Activated naive CD8-positive, alpha-beta T cell treated with anti-CD3 and anti-CD28 coated beads, Interleukin-2, amount 50 U/mL, for 16 hours (primary cell): ENCODE data around the gene ST3GAL3.
A peak's percentile ranks its signal among the peaks of the same experiment; 100 is the strongest.

Experiments used
- DNase-seq: peaks from one replicate; pipeline ENCODE4 v3.0.0-alpha.2; 2020; ENCODE audit warnings: low read depth, low spot score

Gene ST3GAL3

DNA sequence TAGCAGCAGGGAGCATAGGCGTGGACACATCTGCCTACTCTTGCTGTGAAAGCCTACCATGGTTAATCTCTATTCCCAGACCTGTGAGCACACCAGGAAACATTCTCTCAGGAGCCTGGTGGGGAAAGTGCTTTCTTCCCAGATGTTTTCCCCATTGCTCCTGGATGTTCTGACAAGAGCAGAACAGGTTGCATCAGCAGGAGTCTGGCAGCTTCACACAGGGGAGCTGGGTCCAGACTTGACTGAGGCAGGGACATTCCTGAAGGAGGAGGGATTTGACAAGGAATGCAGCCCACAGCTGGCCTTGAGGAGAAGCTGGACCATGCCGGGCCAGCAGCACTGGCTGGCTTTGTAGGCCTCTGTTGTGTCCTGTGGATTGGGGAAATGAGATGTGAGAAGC is 205.3 kb downstream of the ST3GAL3 start:
- no peak for DNase-seq

DNA sequence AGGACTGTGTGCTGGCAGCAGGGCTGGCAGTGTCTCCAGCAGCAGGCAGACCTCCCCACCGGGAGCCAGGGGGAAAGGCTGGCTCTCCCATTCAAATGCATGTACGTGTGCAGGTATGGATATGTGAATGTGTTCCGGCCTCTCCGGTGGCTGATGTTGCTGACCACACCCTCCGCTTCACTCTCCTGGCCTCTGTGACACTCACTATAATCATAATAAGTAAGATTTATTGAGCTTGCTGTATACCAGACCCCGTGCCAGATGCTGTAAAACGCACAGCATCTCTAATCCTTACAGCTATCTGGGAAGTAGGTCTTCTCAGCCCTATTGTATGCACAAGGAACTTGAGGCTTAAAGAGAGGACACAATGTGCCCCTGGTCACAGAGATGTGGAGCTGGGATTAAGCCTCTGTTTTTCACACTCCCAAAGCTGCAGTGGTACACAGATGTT is 205.7 kb downstream of the ST3GAL3 start:
- DNase-seq: no peak

DNA sequence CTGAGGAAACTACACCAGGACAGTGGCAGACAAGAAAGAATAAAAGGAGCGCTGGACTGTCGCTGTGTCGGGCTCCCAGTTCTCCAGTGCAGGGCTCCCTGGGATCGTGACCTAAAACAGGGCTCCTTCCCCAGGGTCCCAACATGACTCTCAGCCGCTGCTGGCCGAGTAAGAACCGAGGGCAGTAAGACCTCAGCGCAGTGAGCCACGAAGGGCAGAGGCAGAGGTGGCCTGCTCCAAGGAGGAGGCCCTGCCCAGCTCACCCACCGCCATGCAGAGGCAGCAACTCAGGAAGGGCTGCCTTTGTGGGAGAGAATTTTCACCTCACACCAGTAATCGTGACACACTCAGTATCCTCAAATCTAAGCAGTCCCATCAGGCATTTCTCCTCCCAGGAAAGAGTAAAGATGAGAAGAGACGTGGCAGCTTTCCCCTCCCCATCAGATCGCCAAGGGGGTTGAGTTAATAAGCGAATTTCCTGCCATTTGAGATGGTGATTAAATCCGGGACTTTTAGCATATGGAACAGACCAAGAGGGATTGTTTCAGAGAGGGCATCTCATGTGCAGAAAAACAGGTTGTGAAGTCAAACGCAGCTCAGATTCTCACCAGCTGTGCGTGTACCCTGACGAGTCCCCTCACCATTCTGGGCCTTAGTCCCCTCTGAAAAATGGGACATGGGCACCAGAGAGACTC is 206.5 kb downstream of the ST3GAL3 start:
- no peak for DNase-seq

DNA sequence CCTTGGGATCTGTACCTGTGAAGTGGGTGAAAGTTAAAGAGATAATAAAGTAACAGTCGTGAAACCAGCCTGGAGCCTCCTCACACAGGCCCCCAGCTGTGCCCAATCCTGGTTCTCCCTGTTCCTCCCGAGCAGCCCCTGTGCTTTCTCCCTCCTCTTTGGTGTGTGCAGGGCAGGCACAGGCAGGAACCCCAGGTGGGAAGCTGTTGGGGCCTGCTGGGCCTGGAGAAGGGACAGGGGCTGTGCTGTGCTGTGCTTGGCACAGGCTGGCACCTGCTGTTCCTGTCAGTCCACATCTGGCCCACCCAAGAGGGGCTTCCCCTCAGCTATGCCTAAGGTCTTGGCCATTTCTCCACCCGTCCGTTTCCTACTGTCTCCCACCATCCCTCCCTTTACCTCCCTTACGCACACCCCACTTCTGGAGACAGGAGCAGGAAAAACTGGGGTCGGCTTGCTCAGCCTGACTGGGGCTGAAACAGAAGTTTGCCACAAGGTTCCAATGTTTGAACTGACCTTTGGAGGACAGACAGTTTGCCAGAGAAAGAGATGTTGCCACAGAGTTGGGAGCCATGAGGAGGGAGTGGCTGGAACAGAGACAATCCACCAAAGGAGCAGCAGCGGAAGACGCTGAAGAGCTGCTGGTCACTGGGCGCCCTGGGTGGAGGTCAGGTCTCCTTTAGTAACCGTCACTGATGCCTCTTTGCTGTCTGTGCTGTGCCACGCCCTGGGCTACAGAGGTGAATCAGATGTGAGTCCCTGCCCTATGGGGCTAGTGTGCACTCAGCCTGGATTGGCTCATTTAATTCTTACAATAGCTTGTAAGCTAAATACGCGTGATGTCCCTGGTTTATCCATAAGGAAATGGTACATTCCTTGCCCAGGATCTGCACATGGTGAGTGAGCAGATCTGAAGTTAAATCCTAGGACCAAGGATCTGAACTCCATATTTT is 207.5 kb downstream of the ST3GAL3 start:
- DNase-seq: no peak

DNA sequence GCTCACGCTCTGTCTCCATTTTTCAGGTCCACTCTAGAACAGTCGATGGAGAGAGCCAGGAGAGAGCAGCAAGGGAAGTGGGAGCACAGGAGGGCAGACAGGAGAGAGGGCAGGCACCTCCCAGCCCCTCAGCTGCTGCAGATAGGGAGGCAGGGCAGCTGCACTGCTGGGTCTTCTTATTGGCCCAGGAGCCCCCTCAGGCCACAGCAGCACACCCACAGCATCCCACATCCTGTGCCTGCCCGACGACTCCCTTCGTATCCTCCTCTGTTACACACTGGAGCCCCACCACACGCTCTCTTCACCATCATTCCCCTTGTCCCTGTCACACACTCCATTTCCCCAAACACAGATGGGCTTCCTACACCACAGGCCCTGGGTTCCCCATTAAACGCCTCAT is 212.6 kb downstream of the ST3GAL3 start:
- DNase-seq: no peak

DNA sequence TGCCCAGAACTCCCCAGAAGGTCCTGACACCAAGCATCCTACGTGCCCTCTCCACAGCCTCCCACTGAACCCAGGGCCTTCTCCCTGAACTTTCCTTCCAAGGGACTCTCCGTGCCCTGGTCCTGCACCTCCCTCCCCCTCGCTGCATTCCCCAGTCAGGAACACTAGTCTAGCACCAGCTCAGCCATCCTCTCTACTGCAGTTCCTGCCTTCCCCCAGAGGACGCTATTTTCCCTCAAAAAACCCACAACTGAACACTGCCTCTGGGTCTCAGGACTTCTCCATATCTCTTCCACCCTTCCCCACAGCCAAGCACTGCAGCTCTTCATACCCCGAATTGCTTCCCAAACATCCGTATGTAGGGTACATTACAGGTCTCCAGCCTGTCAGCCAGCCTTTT is 213.7 kb downstream of the ST3GAL3 start:
- DNase-seq: no peak

DNA sequence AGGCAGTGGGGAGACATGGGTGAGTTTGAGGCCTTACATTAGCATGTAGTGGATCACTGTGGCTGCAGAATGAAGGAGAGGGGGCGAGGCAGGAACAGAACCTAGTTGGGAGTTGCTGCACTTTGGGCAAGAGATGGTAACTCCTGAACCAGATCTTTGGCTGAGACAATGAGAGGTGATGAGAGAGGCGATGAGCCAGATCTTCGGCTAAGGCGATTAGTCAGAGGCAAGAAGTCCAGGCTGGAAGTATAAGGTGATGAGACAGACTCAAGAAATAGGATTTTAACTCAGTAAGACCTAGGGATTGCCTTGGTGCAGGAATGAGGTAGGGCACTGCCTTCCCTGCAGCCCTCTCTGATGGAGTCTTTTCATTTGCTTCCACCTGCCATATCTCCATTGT is 217.2 kb downstream of the ST3GAL3 start:
- DNase-seq: no peak

DNA sequence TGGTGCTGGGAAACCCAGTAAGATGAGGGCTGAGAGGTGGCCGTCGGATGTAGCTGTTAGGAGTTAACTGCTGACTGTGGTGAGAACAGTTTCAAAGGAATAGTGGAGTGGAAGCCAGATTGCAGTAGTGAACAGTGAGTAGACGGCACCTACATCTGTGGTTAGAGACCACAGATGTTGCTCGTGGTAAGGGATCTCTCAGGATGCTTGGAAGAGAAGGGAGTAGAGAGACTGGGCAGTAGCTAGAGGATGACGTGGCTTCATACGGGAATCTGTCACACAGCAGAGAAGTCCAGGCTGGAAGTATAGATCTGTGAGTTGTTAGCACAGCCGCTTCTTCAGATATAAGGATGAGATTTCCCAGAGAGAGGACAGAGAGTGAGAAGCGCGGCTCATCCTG is 218.5 kb downstream of the ST3GAL3 start:
- DNase-seq: no peak

DNA sequence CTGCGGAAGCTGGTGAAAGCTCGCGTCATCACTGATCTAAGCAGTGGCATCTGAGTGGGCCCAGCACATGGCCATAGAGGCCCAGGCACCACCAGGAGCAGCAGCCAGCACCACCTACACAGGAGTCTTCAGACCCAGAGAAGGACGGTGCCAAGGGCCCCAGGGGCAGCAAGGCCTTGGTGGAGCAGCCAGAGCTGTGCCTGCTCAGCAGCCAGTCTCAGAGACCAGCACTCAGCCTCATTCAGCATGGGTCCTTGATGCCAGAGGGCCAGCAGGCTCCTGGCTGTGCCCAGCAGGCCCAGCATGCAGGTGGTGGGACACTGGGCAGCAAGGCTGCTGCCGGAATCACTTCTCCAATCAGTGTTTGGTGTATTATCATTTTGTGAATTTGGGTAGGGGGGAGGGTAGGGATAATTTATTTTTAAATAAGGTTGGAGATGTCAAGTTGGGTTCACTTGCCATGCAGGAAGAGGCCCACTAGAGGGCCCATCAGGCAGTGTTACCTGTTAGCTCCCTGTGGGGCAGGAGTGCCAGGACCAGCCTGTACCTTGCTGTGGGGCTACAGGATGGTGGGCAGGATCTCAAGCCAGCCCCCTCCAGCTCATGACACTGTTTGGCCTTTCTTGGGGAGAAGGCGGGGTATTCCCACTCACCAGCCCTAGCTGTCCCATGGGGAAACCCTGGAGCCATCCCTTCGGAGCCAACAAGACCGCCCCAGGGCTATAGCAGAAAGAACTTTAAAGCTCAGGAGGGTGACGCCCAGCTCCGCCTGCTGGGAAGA is 223.0 kb downstream of the ST3GAL3 start:
- no peak for DNase-seq

DNA sequence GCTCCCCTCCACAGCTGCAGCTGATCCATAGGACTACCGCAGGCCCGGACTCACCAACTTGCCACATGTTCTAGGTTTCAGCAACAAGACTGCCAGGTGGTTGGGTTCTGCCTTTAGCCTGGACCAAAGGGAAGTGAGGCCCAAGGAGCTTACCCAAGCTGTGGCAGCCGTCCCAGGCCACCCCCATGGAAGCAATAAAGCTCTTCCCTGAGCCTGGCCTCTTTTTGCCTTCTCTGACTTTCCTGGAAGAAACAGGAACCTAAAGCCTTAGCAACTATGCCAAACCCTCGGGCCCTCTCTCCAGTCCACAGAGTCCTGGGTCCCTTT is 223.6 kb downstream of the ST3GAL3 start:
- no peak for DNase-seq

DNA sequence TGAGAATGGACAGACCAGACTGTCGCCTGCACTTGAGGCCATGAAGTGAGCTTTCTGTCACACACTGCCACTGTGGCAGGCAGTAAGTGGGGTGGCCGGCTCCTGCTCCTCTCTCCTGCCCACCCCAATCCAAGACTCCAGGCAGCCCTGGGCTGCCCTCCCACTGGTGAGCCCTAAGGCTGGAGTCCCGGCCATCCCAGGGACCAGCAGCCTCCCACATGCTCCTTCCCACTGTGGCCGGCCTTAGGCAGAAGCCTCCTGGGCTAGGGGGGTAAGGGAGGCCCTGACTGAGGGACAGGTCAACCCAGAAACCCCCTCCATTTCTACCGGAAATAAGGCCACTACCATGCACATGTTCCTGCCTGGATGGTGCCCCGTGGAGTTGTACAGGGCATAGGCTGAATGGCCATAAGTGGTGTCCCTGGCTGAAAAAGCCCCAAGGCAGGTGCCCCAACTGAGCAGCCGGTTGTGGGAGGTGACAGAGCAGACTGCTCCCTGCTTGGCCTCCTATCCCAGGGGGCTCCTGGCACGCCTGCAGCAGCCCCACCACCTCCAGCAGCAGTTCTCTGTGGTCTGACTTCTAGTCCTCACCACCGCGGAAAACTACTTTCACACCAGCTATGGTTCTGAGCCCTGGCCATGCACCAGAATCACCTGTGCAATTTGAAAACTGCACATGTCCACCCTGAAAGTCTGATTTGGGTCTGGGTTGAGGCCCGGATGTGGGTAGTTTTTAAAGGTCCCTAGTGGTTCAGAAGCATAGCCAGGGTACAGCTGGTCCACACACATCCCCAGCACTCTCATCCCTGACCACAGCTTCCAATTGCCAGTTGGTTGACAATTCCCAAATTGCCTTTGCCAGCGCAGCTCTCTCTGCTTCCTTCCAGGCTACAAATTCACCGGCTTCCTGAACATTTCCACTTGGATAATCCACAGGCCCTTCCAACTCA is 224.7 kb downstream of the ST3GAL3 start:
- DNase-seq: no peak

DNA sequence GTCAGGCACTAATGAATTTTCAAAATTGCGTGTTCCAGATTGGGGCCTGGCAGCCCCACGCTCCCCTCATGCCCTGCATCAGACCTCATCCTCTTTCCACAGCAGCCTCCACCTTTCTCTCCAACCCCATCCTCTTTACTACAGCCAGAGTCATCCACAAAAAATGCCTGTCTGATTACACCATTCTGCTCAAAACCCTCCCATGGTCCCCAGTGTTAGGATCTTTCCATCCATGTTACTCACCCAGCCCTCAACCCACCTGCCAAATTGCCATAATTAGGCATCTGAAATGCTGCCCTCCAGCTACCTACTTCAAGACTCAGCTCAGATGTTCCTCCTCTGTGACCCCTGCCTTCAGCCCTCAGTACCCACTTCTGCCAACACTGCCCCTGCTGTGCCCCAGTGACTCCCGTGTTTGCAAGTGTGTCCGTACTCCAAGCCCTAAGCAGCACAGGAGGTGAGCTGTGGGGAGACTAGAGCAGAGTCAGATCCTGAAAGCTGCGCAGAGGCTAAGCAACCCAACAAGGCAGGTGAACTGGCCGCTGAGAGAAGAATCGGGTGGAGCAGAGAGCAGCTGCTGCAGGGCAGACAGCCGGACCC is 225.6 kb downstream of the ST3GAL3 start:
- no peak for DNase-seq

DNA sequence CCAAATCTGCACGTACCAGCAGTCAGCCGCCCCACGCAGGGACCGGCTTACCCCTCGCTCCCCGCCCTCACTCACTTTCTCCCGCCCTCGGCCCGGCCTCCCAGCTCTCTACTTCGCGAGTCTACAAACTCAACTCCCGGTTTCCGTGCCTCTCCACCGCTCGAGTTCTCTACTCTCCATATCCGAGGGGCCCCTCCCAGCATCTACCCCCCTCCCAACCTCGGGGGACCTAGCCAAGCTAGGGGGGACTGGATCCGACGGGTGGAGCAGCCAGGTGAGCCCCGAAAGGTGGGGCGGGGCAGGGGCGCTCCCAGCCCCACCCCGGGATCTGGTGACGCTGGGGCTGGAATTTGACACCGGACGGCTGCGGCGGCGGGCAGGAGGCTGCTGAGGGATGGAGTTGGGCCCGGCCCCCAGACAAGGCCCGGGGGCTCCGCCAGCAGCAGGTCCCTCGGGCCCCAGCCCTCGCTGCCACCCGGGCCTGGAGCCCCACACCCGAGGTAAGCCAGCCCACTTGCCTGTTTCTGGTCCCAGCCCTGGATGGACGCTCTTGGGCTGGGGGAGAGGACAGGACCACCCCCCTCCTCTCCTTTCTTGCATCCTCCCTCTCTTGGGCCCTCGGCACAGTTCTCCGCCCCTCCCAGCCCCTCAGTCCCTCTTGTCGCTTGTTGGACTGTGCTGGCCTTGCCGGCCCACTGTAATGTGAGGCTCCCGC is 226.2 kb downstream of the ST3GAL3 start, which contains the start of gene ARTN:
ARTN (plus strand) TSS at position 416 of the 715 bp plus-strand sequence. CDS start 1,856 bp downstream, outside the sequence.
- no peak for DNase-seq

DNA sequence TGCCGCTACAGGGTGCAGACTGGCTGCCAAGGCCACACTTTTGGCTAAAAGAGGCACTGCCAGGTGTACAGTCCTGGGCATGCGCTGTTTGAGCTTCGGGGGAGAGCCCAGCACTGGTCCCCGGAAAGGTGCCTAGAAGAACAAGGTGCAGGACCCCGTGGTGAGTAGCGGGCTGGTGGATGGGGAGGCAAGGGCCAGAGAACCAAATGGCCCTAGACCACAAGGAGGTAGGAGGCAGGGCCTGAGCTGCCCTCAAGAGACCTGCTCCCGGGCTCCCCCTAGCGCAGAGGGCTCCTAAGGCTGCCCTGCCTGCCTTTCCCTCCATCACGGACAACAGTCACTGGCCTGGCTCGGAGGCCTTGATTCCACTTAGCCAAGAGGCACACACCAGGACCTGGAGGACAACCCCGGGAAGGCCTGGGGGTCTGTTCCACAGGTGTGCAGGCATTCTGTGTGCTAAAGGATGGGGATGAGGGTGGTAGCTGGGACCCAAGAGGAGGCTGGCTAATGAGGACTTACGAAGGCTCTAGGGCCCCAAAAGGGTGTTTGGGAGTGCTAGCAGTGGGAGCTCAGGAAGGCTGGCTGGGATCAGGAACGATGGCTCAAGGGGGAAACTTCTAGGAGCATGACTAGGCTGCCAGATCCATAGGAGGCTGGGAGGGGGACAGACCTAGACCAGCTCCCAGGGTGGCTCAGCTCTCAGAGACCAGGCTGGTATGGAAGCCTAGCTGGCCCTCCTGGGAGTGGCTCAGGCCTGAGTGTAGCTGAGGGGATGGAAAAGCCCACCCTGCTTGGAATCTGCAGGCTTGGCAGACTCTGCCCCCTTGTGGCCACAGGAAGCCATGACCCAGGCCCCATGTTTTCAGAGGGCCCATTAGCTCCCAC is 227.0 kb downstream of the ST3GAL3 start:
- peak; percentile 19 for DNase-seq

DNA sequence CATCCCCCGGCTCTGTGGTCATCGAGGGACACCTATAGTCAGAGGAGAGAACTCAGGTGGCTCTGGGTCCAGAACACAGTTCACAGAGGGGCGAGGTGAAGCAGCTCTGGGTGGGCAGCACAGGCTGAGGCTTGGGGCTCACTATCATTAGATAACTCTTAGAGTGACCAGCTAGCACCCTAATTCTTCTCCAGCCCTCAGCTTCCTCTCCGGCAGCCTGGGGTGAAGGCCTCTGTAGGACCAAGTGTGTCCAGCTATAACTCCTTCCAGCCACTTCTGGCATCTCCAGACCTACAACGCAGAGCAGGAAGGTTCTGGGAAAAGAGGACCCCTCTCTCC is 227.6 kb downstream of the ST3GAL3 start:
- DNase-seq: no peak

DNA sequence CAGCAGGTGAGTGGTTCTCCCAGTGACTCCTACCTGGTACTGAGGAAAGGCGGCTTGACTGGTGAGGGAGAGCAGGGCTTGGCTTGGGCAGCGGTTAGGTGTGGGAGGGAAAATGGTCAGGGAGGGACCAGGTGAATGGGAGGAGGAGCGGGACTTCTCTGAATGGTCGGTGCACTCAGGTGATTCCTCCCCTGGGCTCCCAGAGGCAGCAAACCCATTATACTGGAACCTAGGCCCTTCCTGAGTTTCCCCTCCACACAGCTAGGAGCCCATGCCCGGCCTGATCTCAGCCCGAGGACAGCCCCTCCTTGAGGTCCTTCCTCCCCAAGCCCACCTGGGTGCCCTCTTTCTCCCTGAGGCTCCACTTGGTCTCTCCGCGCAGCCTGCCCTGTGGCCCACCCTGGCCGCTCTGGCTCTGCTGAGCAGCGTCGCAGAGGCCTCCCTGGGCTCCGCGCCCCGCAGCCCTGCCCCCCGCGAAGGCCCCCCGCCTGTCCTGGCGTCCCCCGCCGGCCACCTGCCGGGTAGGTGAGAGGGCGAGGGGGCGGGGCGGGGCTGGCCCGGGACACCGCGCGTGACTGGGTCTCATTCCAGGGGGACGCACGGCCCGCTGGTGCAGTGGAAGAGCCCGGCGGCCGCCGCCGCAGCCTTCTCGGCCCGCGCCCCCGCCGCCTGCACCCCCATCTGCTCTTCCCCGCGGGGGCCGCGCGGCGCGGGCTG is 228.5 kb downstream of the ST3GAL3 start:
- DNase-seq: no peak

DNA sequence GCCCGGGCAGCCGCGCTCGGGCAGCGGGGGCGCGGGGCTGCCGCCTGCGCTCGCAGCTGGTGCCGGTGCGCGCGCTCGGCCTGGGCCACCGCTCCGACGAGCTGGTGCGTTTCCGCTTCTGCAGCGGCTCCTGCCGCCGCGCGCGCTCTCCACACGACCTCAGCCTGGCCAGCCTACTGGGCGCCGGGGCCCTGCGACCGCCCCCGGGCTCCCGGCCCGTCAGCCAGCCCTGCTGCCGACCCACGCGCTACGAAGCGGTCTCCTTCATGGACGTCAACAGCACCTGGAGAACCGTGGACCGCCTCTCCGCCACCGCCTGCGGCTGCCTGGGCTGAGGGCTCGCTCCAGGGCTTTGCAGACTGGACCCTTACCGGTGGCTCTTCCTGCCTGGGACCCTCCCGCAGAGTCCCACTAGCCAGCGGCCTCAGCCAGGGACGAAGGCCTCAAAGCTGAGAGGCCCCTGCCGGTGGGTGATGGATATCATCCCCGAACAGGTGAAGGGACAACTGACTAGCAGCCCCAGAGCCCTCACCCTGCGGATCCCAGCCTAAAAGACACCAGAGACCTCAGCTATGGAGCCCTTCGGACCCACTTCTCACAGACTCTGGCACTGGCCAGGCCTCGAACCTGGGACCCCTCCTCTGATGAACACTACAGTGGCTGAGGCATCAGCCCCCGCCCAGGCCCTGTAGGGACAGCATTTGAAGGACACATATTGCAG is 229.3 kb downstream of the ST3GAL3 start:
- DNase-seq: no peak
